Measurements from ENCODE around the gene MDH1B. TPM values are rescaled to one million over a fixed set of nuclear protein-coding genes. Genes with fewer than 3 reads are reported as not detected.

The MDH1B gene
- total RNA-seq, 1 experiment from 2014 or later = 2.7 TPM

DNA sequence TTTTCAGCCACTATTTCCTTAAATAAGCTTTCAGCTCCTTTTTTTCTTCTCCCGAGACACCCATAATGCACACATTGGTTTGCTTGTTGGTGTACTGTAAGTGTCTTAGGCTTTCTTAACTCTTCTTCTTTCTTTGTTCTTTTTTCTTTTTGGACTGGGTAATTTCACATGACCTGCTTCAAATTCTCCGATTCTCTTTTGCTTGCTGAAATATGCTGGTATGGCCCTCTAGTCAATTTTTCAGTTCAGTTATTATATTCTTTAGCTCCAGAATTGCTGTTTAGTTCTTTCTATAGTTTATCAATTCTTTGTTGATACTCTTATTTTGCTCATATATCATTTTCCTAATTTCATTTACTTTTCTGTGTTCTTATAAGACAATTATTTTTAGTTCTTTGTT, 15.5 kb upstream of the MDH1B start:
- TF ChIP-seq EZH2 (IDR thresholded peaks at IDR 0.05; ENCODE audit: low read depth) = no peak
- TF ChIP-seq, protein P1, sequence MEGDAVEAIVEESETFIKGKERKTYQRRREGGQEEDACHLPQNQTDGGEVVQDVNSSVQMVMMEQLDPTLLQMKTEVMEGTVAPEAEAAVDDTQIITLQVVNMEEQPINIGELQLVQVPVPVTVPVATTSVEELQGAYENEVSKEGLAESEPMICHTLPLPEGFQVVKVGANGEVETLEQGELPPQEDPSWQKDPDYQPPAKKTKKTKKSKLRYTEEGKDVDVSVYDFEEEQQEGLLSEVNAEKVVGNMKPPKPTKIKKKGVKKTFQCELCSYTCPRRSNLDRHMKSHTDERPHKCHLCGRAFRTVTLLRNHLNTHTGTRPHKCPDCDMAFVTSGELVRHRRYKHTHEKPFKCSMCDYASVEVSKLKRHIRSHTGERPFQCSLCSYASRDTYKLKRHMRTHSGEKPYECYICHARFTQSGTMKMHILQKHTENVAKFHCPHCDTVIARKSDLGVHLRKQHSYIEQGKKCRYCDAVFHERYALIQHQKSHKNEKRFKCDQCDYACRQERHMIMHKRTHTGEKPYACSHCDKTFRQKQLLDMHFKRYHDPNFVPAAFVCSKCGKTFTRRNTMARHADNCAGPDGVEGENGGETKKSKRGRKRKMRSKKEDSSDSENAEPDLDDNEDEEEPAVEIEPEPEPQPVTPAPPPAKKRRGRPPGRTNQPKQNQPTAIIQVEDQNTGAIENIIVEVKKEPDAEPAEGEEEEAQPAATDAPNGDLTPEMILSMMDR (conservative IDR thresholded peaks at IDR 0.05) = no peak
- Histone ChIP-seq H3K9me3 (ENCODE audit: insufficient read depth, low read depth) (no peaks in the 10 kb centered on the region), H3K36me3 (ENCODE audit: low read depth) (peaks cover 37% of the 10 kb centered on the region), H3K27ac (no peak overlapping the region), H2AFZ (no peak overlapping the region), H3F3A (ENCODE audit: insufficient read depth, low read depth) (no peaks in the 10 kb centered on the region), H3K4me1 (replicated peaks; ENCODE audit: insufficient read depth) (no peaks in the 10 kb centered on the region), H3K79me2 (ENCODE audit: low read depth) (0 out of 2 replicates have a peak, but pooled peaks cover 3% of the 10 kb centered on the region), H3K4me3 (no peak overlapping the region), H4K20me1 (ENCODE audit: insufficient read depth) (peaks cover 5% of the 10 kb centered on the region), H3K9me2 (ENCODE audit: insufficient read depth) (no peaks in the 10 kb centered on the region), H3K4me2 (no peak overlapping the region), H3K27me3 (ENCODE audit: insufficient read depth, low read depth) (no peaks in the 10 kb centered on the region)
- no peak for DNase-seq
- ChIA-PET CTCF (interaction anchor here (0.6 kb wide), 1 partner anchor 15 kb away, joined by 6 read pairs; no protein-coding TSS in a partner anchor), POLR2A (ENCODE audit: unreplicated experiment) (no interaction called here)
- intact Hi-C loops (cut with micrococcal nuclease; ENCODE audit: unreplicated experiment) = loop anchor here (1.0 to 2.0 kb wide), 3 partner anchors 87 to 388 kb away; no protein-coding TSS in a partner anchor
- BruUV-seq (replicated peaks) = no TSS peak

DNA sequence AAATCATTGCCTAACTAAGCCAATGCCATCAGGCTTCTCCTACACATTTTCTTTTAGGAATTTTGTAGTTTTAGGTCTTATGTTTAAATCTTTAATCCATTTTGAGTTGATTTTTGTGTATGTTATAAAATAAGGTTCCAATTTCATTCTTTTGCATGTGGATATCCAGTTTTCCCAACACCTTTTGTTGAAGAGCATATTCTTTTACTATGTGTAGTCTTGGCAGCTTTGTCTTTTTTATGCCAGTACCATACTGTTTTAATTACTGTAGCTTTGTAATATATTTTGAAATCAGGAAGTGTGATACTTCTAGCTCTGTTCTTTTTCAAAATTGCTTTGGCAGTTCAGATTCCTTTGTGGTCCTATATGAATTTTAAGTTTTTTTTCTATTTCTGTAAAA, 11.3 kb upstream of the MDH1B start:
- H3K27me3 ChIP-seq (ENCODE audit: insufficient read depth, low read depth) = no peaks in the 10 kb centered on the region
- no peak overlapping the region for H3K4me2 ChIP-seq
- no peaks in the 10 kb centered on the region for H3K9me3 ChIP-seq (ENCODE audit: insufficient read depth, low read depth)
- H3K9me2 ChIP-seq (ENCODE audit: insufficient read depth) = no peaks in the 10 kb centered on the region
- no peak for TF ChIP-seq EZH2 (IDR thresholded peaks at IDR 0.05; ENCODE audit: low read depth)
- TF ChIP-seq, protein P1 (conservative IDR thresholded peaks at IDR 0.05) = no peak
- no peak overlapping the region for H2AFZ ChIP-seq
- peaks cover 35% of the 10 kb centered on the region for H3K36me3 ChIP-seq (ENCODE audit: low read depth)
- H4K20me1 ChIP-seq (ENCODE audit: insufficient read depth) = no peaks in the 10 kb centered on the region
- no TSS peak for BruUV-seq (replicated peaks)
- H3K79me2 ChIP-seq (ENCODE audit: low read depth) = 0 out of 2 replicates have a peak, but pooled peaks cover 3% of the 10 kb centered on the region
- intact Hi-C loops (cut with micrococcal nuclease; ENCODE audit: unreplicated experiment) = no loop called here
- H3K4me1 ChIP-seq (replicated peaks; ENCODE audit: insufficient read depth) = no peaks in the 10 kb centered on the region
- H3K4me3 ChIP-seq = no peak overlapping the region
- no peaks in the 10 kb centered on the region for H3F3A ChIP-seq (ENCODE audit: insufficient read depth, low read depth)
- no peak overlapping the region for H3K27ac ChIP-seq
- ChIA-PET POLR2A (ENCODE audit: unreplicated experiment) (no interaction called here), CTCF (no interaction called here)
- no peak for DNase-seq

- ChIA-PET POLR2A (ENCODE audit: unreplicated experiment) (no interaction called here), CTCF (no interaction called here)
- intact Hi-C loops (cut with micrococcal nuclease; ENCODE audit: unreplicated experiment) = no loop called here
- Histone ChIP-seq H3K27ac (no peak overlapping the region), H3K9me2 (ENCODE audit: insufficient read depth) (no peaks in the 10 kb centered on the region), H3K4me2 (no peak overlapping the region), H2AFZ (no peak overlapping the region), H3K27me3 (ENCODE audit: insufficient read depth, low read depth) (no peaks in the 10 kb centered on the region), H3K9me3 (ENCODE audit: insufficient read depth, low read depth) (no peaks in the 10 kb centered on the region), H3K4me1 (replicated peaks; ENCODE audit: insufficient read depth) (no peaks in the 10 kb centered on the region), H3K79me2 (ENCODE audit: low read depth) (0 out of 2 replicates have a peak, but pooled peaks cover 3% of the 10 kb centered on the region), H3F3A (ENCODE audit: insufficient read depth, low read depth) (no peaks in the 10 kb centered on the region), H4K20me1 (ENCODE audit: insufficient read depth) (no peaks in the 10 kb centered on the region), H3K36me3 (ENCODE audit: low read depth) (peaks cover 35% of the 10 kb centered on the region), H3K4me3 (no peak overlapping the region)
- no peak for TF ChIP-seq EZH2 (IDR thresholded peaks at IDR 0.05; ENCODE audit: low read depth)
- TF ChIP-seq, protein P1 (conservative IDR thresholded peaks at IDR 0.05) = no peak
- no peak for DNase-seq
- no TSS peak for BruUV-seq (replicated peaks)
Measured at GRCh38 chr2:206774871-206775270, 9.7 kb upstream of the MDH1B start.

Data from PC-9 (cell line).